ENCODE data around the gene DAAM1. TPM values are rescaled to one million over a fixed set of nuclear protein-coding genes. Genes with fewer than 3 reads are reported as not detected.

Gene DAAM1
- total RNA-seq, 1 donor from 2014 or later, result 39.5 TPM

GRCh38 chr14:59224341-59224740 is 35.9 kb downstream of the DAAM1 start:
- Histone ChIP-seq H3K4me2 (no peak overlapping the region), H3K9ac (no peak overlapping the region), H4K20me1 (ENCODE audit: low read depth) (no peaks in the 10 kb centered on the region), H3K4me3 (no peak overlapping the region), H3K36me3 (no peaks in the 10 kb centered on the region), H3K9me3 (ENCODE audit: low read depth) (no peaks in the 10 kb centered on the region), H3K27me3 (no peaks in the 10 kb centered on the region), H2AFZ (replicated peaks) (no peak overlapping the region), H3K27ac (no peak overlapping the region), H3K79me2 (ENCODE audit: low read depth) (peaks cover 35% of the 10 kb centered on the region), H3F3A (ENCODE audit: low read depth) (no peaks in the 10 kb centered on the region), H3K4me1 (peaks cover 6% of the 10 kb centered on the region)
- Mint-ChIP-seq H3K27ac (no peak overlapping the region), H3K27me3 (ENCODE audit: insufficient read depth, low read depth) (no peaks in the 10 kb centered on the region), H3K36me3 (peaks cover 18% of the 10 kb centered on the region), H3K4me3 (no peak overlapping the region), H3K9me3 (peaks cover 5% of the 10 kb centered on the region), H3K4me1 (no peaks in the 10 kb centered on the region)
- DNase-seq (ENCODE audit: low spot score), result no peak
- TF ChIP-seq CTCF (IDR thresholded peaks at IDR 0.05) (no peak), EZH2phosphoT487 (IDR thresholded peaks at IDR 0.05) (no peak), EZH2 (IDR thresholded peaks at IDR 0.05) (no peak)

- H3K27ac ChIP-seq, result no peak overlapping the region
- H3K9me3 ChIP-seq (ENCODE audit: low read depth), result no peaks in the 10 kb centered on the region
- no peak overlapping the region for H2AFZ ChIP-seq (replicated peaks)
- peaks cover 28% of the 10 kb centered on the region for H3K79me2 ChIP-seq (ENCODE audit: low read depth)
- peaks cover 9% of the 10 kb centered on the region for H3K4me1 ChIP-seq
- no peak overlapping the region for H3K4me3 Mint-ChIP-seq
- TF ChIP-seq EZH2 (IDR thresholded peaks at IDR 0.05) (no peak), CTCF (IDR thresholded peaks at IDR 0.05) (no peak), EZH2phosphoT487 (IDR thresholded peaks at IDR 0.05) (no peak)
- no peaks in the 10 kb centered on the region for H3F3A ChIP-seq (ENCODE audit: low read depth)
- no peaks in the 10 kb centered on the region for H3K27me3 Mint-ChIP-seq (ENCODE audit: insufficient read depth, low read depth)
- H3K4me3 ChIP-seq, result no peak overlapping the region
- DNase-seq (ENCODE audit: low spot score), result no peak
- H4K20me1 ChIP-seq (ENCODE audit: low read depth), result no peaks in the 10 kb centered on the region
- H3K4me1 Mint-ChIP-seq, result no peaks in the 10 kb centered on the region
- no peaks in the 10 kb centered on the region for H3K36me3 ChIP-seq
- H3K36me3 Mint-ChIP-seq, result peaks cover 18% of the 10 kb centered on the region
- no peaks in the 10 kb centered on the region for H3K27me3 ChIP-seq
- no peak overlapping the region for H3K4me2 ChIP-seq
- no peak overlapping the region for H3K9ac ChIP-seq
- H3K9me3 Mint-ChIP-seq, result peaks cover 5% of the 10 kb centered on the region
- H3K27ac Mint-ChIP-seq, result no peak overlapping the region
Observed at GRCh38 chr14:59225281-59225680, 36.8 kb downstream of the DAAM1 start.

- no peak for DNase-seq (ENCODE audit: low spot score)
- peaks cover 9% of the 10 kb centered on the region for H3K4me1 ChIP-seq
- H3K4me3 Mint-ChIP-seq, result no peak overlapping the region
- H3K4me1 Mint-ChIP-seq, result no peaks in the 10 kb centered on the region
- H3K9me3 ChIP-seq (ENCODE audit: low read depth), result no peaks in the 10 kb centered on the region
- no peak overlapping the region for H3K4me2 ChIP-seq
- H4K20me1 ChIP-seq (ENCODE audit: low read depth), result no peaks in the 10 kb centered on the region
- no peak overlapping the region for H3K27ac Mint-ChIP-seq
- H3K27me3 Mint-ChIP-seq (ENCODE audit: insufficient read depth, low read depth), result no peaks in the 10 kb centered on the region
- H3K36me3 Mint-ChIP-seq, result peaks cover 13% of the 10 kb centered on the region
- peaks cover 37% of the 10 kb centered on the region for H3K79me2 ChIP-seq (ENCODE audit: low read depth)
- H3K36me3 ChIP-seq, result no peaks in the 10 kb centered on the region
- H3F3A ChIP-seq (ENCODE audit: low read depth), result no peaks in the 10 kb centered on the region
- H2AFZ ChIP-seq (replicated peaks), result no peak overlapping the region
- H3K9me3 Mint-ChIP-seq, result peaks cover 8% of the 10 kb centered on the region
- TF ChIP-seq CTCF (IDR thresholded peaks at IDR 0.05) (no peak), EZH2phosphoT487 (IDR thresholded peaks at IDR 0.05) (no peak), EZH2 (IDR thresholded peaks at IDR 0.05) (no peak)
- H3K9ac ChIP-seq, result no peak overlapping the region
- no peak overlapping the region for H3K4me3 ChIP-seq
- H3K27me3 ChIP-seq, result no peaks in the 10 kb centered on the region
- no peak overlapping the region for H3K27ac ChIP-seq
Observed at GRCh38 chr14:59228421-59228820, 40.0 kb downstream of the DAAM1 start.
